HT1080 (cell line): ENCODE measurements around the gene ARID1B. TPM values are rescaled to one million over a fixed set of nuclear protein-coding genes. Genes with fewer than 3 reads are reported as not detected.

Experiments
- DNase-seq: peaks from one replicate; pipeline ENCODE4 v3.0.0-alpha.2; 2015; ENCODE audit warnings: low read depth
- total RNA-seq: library from RNA; depleted of rRNA; stranded (reverse); fragments of >200 nt; shearing (Covaris generic); gene quantifications from 2 replicates; pipeline ENCODE4 v1.2.3, GENCODE V29; 2014

The ARID1B gene
- total RNA-seq, 1 experiment from 2014 or later = 11.2 TPM

- DNase-seq = no peak
These were observed 125.6 kb downstream of the ARID1B start for GRCh38 chr6:156902782-156903181.

- DNase-seq = no peak
These were observed 127.2 kb downstream of the ARID1B start for GRCh38 chr6:156904176-156904967.

- no peak for DNase-seq
These were observed 128.6 kb downstream of the ARID1B start for GRCh38 chr6:156905801-156906200.

GRCh38 chr6:156906451-156906850 is 129.3 kb downstream of the ARID1B start:
- DNase-seq = no peak

- DNase-seq = peak; percentile 13
These were observed 132.2 kb downstream of the ARID1B start for GRCh38 chr6:156909212-156910010.

- no peak for DNase-seq
These were observed 132.8 kb downstream of the ARID1B start for GRCh38 chr6:156910011-156910334.

- no peak for DNase-seq
These were observed 133.8 kb downstream of the ARID1B start for GRCh38 chr6:156910938-156911337.

- no peak for DNase-seq
These were observed 134.4 kb downstream of the ARID1B start for GRCh38 chr6:156911581-156911980.

- no peak for DNase-seq
These were observed 135.3 kb downstream of the ARID1B start for GRCh38 chr6:156912431-156912830.

GRCh38 chr6:156914181-156914580 is 137.0 kb downstream of the ARID1B start:
- DNase-seq = no peak

- no peak for DNase-seq
These were observed 139.1 kb downstream of the ARID1B start for GRCh38 chr6:156916130-156916801.

GRCh38 chr6:156917213-156917612 is 140.0 kb downstream of the ARID1B start:
- DNase-seq = no peak

- no peak for DNase-seq
These were observed 141.5 kb downstream of the ARID1B start for GRCh38 chr6:156918647-156919046.

GRCh38 chr6:156919370-156919769 is 142.2 kb downstream of the ARID1B start:
- no peak for DNase-seq

- no peak for DNase-seq
These were observed 142.7 kb downstream of the ARID1B start for GRCh38 chr6:156919814-156920369.

- DNase-seq = no peak
These were observed 147.1 kb downstream of the ARID1B start for GRCh38 chr6:156924246-156924645.

GRCh38 chr6:156925026-156925425 is 147.8 kb downstream of the ARID1B start:
- no peak for DNase-seq

- no peak for DNase-seq
These were observed 148.8 kb downstream of the ARID1B start for GRCh38 chr6:156925718-156926607.

GRCh38 chr6:156928126-156928525 is 150.9 kb downstream of the ARID1B start:
- no peak for DNase-seq

GRCh38 chr6:156928972-156929371 is 151.8 kb downstream of the ARID1B start:
- no peak for DNase-seq

- no peak for DNase-seq
These were observed 154.1 kb downstream of the ARID1B start for GRCh38 chr6:156931283-156931682.
